ENCODE results near the gene TSHZ2.

Gene TSHZ2

DNA sequence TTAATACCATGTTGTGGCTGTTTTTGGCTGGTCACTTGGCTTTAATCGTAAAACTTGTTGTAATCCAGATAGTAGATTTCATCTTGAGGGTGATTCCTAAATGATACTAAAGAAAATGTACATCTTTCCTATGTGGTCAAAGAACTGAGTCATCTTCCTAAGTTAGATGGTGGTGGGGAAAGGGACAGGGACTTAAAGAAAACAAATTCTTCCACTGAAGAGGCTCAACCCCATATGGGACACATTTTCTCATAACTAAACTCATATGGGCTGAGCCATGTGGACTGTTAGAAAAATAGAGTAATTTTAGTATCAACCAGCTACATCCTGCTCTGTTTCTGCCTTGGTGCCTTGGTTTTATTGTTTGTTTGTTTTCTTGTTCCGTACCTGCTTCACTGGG, 155.8 kb downstream of the TSHZ2 start:
- TF ChIP-seq TAF1 (IDR thresholded peaks at IDR 0.05; ENCODE audit: borderline replicate concordance, low read depth, low read length) (no peak), POLR2AphosphoS5 (IDR thresholded peaks at IDR 0.05; ENCODE audit: low read depth, low read length) (no peak), POLR2A (IDR thresholded peaks at IDR 0.05; ENCODE audit: low read depth, low read length) (no peak)
- FAIRE-seq, result no peak
- DNase-seq (ENCODE audit: insufficient read length), result no peak

DNA sequence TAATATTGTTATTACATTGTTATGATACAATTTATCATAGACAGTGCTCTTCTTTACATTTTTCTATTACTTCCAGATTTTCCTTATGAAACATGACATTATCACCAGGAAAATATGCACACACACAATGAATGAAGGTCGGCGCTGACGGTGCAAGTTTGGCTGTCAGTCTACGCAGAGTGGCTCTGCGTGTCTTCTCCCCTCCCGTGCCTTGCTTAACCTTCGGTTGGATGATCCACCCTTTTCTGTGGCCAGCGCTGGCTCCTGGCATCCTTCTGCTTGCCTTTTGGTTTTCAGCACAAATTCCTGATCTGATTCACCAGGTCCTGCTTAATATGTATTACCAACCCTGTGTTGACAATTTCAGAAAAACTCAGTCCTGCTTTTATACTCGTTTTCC, 157.4 kb downstream of the TSHZ2 start:
- FAIRE-seq (no peak), DNase-seq (ENCODE audit: insufficient read length) (no peak)
- TF ChIP-seq POLR2AphosphoS5 (IDR thresholded peaks at IDR 0.05; ENCODE audit: low read depth, low read length) (no peak), TAF1 (IDR thresholded peaks at IDR 0.05; ENCODE audit: borderline replicate concordance, low read depth, low read length) (no peak), POLR2A (IDR thresholded peaks at IDR 0.05; ENCODE audit: low read depth, low read length) (no peak)

DNA sequence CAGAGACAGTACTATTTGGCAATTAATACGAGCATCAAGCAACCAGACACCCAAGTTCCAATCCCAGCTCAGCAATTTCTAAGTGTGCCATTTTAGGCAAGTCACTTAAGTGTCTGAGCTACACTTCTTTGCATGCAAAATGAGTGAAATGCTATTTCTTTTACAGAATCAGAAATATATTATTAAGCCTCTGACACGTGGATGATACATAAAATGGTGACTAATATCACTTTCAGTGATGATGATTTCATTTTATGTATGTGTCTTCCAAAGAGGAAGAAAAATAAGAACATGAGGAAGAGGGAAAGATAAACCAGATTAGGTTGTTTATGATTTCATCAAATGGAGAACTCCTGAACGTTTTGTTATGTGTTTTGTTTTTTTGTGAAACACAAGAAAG, 158.6 kb downstream of the TSHZ2 start:
- DNase-seq (ENCODE audit: insufficient read length), result no peak
- no peak for FAIRE-seq

DNA sequence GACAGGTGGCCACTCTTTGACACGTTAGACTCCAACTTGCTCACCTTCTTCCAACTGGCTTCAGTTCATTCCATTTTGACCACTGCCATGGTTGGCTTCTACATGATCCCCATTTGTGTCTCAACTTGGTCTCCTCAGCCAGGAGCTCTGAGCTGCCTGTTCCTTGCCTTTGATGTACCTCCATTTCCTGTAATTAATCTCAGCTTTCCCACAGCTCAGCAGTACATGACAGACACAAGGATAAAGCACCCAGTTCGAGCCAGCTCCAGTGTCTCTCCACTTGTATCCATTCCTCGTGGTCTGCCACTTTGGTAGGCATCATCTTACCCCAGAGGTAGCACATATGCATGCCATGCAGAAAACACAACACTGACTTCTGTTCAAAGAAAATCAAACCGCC, 161.0 kb downstream of the TSHZ2 start:
- TF ChIP-seq POLR2A (IDR thresholded peaks at IDR 0.05; ENCODE audit: low read depth, low read length) (no peak), POLR2AphosphoS5 (IDR thresholded peaks at IDR 0.05; ENCODE audit: low read depth, low read length) (no peak), TAF1 (IDR thresholded peaks at IDR 0.05; ENCODE audit: borderline replicate concordance, low read depth, low read length) (no peak)
- FAIRE-seq (no peak), DNase-seq (ENCODE audit: insufficient read length) (no peak)

More for the DNA sequence above, 158.6 kb downstream of the TSHZ2 start:
- TF ChIP-seq POLR2A (IDR thresholded peaks at IDR 0.05; ENCODE audit: low read depth, low read length) (no peak), TAF1 (IDR thresholded peaks at IDR 0.05; ENCODE audit: borderline replicate concordance, low read depth, low read length) (no peak), POLR2AphosphoS5 (IDR thresholded peaks at IDR 0.05; ENCODE audit: low read depth, low read length) (no peak)

DNA sequence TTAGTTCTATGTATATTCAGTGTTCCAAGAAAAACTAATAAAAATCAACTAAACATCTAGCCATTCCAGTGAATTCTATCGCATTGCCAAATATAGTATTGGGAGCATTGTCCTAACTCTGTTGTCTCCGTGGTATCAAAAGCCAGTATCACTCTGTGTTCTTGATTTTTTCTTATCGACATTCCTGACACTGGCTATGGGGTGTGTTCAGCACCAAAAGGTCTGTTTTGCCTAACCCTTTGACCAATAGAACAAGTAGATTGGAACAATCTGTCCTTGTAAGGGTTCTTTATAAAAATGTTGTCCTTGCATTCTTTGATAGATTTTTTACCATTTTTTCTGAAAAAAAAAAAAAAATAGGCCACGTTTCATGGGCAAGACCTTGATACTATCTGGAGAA, 161.5 kb downstream of the TSHZ2 start:
- FAIRE-seq (no peak), DNase-seq (ENCODE audit: insufficient read length) (no peak)
- TF ChIP-seq POLR2A (IDR thresholded peaks at IDR 0.05; ENCODE audit: low read depth, low read length), result no peak
- TF ChIP-seq TAF1 (IDR thresholded peaks at IDR 0.05; ENCODE audit: borderline replicate concordance, low read depth, low read length), result no peak
- no peak for TF ChIP-seq POLR2AphosphoS5 (IDR thresholded peaks at IDR 0.05; ENCODE audit: low read depth, low read length)

DNA sequence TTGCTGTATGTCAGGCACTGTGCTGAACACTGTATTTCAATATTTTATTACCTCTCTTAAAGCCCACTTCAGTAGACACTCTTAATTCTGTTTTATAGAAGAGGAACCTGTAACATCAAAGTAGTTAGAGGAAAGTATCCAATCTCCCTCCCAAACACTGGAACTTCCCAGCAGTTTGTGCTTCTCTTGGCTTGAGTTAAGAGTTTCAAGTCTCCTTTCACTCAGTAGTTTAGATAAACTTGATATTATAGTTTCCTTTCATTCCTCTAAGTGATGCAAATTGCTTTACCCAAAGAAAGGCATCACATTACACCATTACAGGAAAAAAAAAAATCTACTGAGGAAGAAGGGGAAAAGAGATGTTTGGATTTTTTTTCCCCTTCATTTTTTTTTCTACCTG, 164.3 kb downstream of the TSHZ2 start:
- DNase-seq (ENCODE audit: insufficient read length) (no peak), FAIRE-seq (no peak)
- TF ChIP-seq TAF1 (IDR thresholded peaks at IDR 0.05; ENCODE audit: borderline replicate concordance, low read depth, low read length), result no peak
- no peak for TF ChIP-seq POLR2A (IDR thresholded peaks at IDR 0.05; ENCODE audit: low read depth, low read length)
- no peak for TF ChIP-seq POLR2AphosphoS5 (IDR thresholded peaks at IDR 0.05; ENCODE audit: low read depth, low read length)

DNA sequence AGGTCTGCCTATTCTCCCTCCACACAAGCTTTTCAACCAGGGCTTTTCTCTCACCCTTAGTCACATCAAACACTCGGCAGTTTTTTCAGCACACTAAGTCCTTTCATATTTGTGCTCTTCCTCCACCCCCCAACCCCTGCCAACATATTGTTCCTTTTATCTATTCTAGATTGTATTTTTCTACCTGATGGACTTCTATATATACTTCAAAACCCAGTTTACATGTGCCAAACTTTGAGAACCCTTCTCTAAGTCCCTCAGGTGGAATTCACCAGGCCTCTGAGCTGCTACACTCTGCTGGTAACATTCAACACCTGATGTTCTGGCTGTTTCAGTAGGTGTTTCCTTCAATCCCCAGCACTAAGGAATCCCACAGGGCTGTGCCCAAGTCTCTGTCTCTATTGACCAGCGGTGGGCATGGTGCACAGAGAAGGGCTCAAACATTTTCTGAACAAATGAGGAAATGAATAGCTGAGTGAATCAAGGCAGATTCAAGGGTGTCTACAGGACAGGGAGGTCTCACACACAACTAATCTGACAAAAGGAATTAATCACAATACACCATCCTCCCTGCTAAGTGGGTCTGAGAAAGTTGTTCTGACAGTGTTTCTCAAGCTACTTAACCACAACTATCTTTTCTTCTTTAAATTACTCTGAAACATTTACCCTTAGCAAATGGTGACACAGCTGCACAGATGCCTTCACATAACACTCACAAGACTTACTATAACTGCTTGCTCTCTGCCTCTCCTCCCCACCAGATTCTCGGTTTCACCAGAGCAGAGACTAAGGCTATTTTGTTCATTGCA, 166.5 kb downstream of the TSHZ2 start:
- TF ChIP-seq POLR2A (IDR thresholded peaks at IDR 0.05; ENCODE audit: low read depth, low read length) (no peak), POLR2AphosphoS5 (IDR thresholded peaks at IDR 0.05; ENCODE audit: low read depth, low read length) (no peak), TAF1 (IDR thresholded peaks at IDR 0.05; ENCODE audit: borderline replicate concordance, low read depth, low read length) (no peak)
- FAIRE-seq, result no peak
- no peak for DNase-seq (ENCODE audit: insufficient read length)

DNA sequence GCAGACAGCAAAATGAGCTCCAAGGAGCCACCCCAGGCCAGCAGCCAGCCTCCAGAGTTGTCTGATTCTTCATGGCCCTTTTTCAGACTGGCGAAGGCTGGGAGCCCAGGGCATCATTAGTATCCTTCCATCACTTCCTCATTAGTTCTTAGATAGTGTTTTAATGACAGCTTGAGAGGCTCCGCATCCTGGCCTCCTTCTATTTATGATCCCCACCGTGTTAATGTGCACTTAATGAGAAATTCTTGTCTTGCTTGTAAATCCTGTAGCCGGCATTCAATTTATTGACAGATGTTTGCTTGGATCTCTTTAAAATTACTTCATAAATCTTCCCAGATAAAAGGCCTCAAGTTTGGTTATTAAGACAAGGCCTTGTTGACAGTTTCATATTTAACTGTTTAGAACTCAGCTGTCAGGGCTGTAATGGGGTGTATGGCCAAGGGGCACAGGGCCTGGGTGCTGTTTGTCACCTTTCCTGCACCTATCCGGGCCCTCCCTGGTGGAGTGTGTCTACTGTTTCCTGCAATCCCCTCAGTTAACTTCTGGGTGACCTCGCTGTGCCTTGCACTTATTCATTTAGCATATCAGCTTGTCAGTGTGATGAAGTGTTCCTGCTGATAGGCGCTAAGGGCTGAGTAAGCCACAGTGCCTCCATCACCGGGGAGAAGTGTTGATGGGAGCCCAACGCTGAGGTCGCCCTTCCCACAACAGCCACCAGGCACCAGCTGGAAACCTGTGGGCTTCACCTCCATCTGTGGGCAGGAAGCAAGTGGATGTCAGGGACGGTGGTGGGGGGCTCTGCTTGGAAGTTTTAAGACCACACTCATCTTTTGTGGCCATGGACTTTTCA, 169.3 kb downstream of the TSHZ2 start:
- FAIRE-seq (no peak), DNase-seq (ENCODE audit: insufficient read length) (no peak)
- TF ChIP-seq POLR2A (IDR thresholded peaks at IDR 0.05; ENCODE audit: low read depth, low read length), result no peak
- TF ChIP-seq TAF1 (IDR thresholded peaks at IDR 0.05; ENCODE audit: borderline replicate concordance, low read depth, low read length), result no peak
- no peak for TF ChIP-seq POLR2AphosphoS5 (IDR thresholded peaks at IDR 0.05; ENCODE audit: low read depth, low read length)

DNA sequence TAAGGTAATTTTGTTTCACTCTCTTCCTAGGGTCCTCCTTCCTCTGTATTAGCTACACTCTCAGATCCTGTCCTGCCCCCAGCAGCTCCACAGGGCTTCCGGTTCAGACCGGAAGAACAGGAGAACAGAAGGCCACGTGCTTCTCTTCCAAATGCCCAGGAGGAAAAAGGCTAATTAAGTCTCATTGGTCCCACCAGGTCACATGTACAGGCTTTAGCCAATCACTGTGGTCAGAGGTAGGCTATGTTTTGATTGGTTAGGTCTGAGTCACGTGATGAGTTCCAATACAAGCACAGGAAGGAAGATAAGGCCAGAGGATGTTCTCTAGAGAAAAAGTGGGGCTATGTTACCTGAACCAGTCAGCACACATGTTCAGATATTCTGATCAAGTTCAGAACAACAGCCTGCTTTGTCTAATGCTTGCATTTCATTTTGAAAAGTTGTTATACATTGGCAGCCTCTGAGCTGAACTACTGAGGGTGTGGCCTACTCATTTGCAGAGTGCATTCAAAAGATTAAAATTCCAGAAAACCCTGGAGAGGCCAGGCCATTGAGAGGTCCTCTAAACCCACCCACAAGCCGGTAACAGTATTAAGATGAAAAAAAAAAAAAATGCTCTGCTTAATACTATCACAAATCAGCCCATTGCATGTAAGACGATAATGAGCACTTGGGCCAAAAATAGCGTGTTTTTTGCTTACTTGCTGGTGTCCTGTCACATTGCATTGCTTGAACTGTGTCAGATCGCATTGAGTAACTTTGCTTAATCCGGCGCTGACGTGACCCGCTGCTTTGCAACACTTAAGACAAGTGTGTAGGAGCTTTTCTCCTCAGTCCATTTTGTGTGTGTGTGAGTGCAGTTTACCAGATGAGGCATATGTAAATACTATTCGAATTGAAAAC, 170.3 kb downstream of the TSHZ2 start:
- no peak for DNase-seq (ENCODE audit: insufficient read length)
- FAIRE-seq, result no peak
- TF ChIP-seq POLR2A (IDR thresholded peaks at IDR 0.05; ENCODE audit: low read depth, low read length), result no peak

DNA sequence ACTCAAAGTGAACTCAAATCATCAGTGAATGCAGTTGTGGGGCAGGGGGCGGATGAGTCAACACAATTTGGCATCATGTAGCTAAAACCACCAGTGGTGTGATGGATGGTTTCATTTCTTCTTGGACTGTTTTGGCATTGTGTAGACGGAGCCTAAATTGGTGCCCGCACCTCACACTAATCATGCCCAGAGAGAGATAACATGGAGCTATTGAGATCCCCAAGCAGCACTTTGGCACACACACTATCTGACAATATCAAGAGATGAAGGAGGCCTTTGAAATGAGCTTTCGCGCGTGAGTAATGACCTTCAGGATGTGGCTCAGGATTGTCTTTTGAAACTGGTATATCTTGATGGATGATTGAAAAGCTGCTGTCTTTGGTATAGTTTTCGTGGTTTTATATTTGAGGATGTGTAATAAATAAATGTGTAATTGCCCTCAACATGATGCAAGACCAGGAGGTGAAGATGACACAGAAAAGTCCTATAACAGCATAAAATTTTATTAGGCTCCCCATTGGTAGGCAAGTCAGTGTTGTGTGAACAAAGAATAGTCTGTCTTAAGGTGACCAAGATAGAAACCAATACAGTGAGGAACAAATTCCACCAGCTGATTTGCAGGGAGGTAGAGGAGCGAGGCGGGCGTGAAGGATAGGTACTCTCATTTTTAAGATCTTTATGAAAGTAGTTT, 174.2 kb downstream of the TSHZ2 start:
- no peak for TF ChIP-seq POLR2AphosphoS5 (IDR thresholded peaks at IDR 0.05; ENCODE audit: low read depth, low read length)
- no peak for TF ChIP-seq POLR2A (IDR thresholded peaks at IDR 0.05; ENCODE audit: low read depth, low read length)
- no peak for TF ChIP-seq TAF1 (IDR thresholded peaks at IDR 0.05; ENCODE audit: borderline replicate concordance, low read depth, low read length)
- no peak for FAIRE-seq
- DNase-seq (ENCODE audit: insufficient read length), result no peak

DNA sequence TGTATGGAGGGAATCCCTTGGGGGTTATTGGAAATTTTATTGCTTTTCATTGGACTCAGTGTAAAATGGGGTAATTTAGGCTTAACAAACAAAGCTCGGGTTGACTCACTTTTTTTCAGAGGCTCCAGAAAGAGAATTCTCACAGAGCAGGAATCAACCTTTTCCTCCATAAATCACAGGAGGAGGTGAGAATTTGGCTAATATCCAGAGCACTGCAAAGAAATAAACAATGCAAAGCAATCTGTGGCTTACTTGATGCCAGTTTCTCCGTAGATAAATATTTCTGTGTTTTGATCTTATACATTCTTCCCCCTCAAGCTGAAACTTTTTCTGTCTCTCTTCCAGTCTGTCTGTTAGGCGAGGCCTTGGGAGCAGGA, 176.6 kb downstream of the TSHZ2 start:
- no peak for TF ChIP-seq POLR2AphosphoS5 (IDR thresholded peaks at IDR 0.05; ENCODE audit: low read depth, low read length)
- TF ChIP-seq POLR2A (IDR thresholded peaks at IDR 0.05; ENCODE audit: low read depth, low read length), result no peak
- TF ChIP-seq TAF1 (IDR thresholded peaks at IDR 0.05; ENCODE audit: borderline replicate concordance, low read depth, low read length), result no peak
- FAIRE-seq, result no peak
- DNase-seq (ENCODE audit: insufficient read length), result no peak

Measured in GM12892 (cell line).